ENCODE results near the gene UBE2E1.

UBE2E1 gene

DNA sequence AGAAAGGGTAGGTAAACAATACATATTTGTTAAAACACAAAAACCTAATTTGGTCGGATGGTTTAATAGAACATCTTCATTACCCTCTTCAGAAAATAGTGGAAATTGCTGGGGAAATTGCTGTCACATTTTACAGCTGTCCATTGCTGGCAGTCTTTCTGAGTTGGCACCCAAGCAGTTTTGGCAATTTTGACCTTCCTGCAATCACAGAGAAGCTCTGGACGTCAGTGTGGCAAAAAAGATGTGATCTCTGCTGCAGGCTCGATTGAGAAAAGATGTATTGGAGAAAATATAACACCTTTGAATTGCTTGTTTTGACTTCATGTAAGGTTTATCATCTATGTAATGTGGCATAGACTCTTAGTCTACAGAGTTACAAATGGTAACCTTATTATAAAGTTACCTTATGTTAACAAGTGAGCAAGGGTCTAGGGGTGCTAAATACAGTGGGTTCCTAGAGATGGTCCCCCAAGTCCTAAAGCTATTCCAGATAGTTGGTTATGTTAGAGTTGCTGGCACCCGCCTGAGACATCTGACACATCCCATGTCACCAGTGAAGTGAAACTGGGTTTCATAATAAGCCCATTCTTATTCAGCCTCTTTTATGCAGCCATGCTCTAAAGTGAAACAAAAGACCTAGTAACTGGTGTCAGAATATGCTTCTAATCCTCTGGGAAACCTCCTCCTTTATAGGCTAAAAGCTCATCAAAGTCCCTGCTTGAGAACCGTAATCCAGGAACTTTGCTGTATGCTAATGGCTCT lies 14.0 kb downstream of the UBE2E1 start:
- no peak for FAIRE-seq
- DNase-seq (ENCODE audit: insufficient read length, low spot score) = no peak

DNA sequence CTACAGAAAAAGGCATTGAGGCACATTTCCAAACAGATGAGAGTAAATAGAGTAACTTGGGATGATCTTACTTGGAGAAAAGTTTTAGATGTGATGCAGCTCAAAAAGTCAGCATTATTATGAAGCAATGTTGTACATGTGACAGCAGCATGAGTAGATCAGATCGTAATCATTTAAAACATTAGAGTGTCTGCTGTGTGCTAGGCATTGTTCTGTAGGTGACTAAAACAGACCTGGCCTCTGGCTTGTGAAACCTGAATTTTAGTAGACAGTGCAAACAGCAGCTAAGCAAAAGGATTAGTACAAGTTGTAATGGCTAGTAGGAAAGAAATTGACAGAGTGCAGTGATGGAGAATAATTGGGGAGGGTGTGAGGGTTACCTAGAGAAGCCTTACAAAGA lies 15.1 kb downstream of the UBE2E1 start:
- FAIRE-seq = no peak

DNA sequence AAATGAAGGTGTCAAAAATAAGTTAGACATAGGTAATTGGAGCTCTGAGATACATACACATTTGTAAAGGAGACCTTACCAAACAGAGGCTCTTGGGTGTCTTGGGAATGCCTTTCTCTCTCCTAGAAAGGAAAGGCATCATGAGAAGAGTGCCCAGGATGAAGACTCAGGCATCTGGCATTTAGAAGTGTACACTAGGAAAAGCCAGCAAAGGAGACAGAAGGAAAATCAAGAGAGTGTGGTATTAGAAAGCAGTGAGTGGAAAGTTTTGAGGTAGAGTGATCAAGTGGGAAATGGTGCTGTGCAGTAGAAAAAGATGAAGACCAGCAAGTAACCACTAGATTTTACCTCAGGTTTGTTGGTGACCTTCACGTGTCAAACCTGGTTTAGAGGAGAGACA lies 16.1 kb downstream of the UBE2E1 start:
- DNase-seq (ENCODE audit: insufficient read length, low spot score) = no peak
- FAIRE-seq = no peak

More for the DNA sequence above, 15.1 kb downstream of the UBE2E1 start:
- DNase-seq (ENCODE audit: insufficient read length, low spot score) = no peak

GRCh38 chr3:23822559-23822958 lies 16.8 kb downstream of the UBE2E1 start:
- FAIRE-seq (no peak), DNase-seq (ENCODE audit: insufficient read length, low spot score) (no peak)

- DNase-seq (ENCODE audit: insufficient read length, low spot score) (no peak), FAIRE-seq (no peak)
Measured at GRCh38 chr3:23823620-23824019, 17.9 kb downstream of the UBE2E1 start.

GRCh38 chr3:23824699-23825444 lies 19.1 kb downstream of the UBE2E1 start:
- FAIRE-seq (no peak), DNase-seq (ENCODE audit: insufficient read length, low spot score) (no peak)

DNA sequence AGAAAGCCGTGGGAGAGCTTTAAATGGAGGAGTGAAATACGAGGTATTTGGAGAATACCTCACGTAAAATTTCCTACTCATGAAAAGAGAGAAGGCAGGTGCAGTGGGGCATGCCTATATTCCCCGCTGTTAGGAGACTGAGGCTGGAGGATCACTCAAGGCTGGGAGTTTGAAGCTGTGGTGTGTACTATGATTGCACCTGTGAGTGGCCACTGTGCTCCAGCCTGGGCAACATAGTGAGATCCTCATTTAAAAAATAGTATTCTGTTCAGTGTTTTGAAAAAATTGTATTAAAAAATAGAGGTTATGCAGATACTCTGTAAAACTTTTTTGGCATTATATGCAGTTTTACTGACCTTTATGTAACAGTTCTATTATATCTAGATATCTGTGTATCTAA lies 20.0 kb downstream of the UBE2E1 start:
- no peak for FAIRE-seq
- no peak for DNase-seq (ENCODE audit: insufficient read length, low spot score)

DNA sequence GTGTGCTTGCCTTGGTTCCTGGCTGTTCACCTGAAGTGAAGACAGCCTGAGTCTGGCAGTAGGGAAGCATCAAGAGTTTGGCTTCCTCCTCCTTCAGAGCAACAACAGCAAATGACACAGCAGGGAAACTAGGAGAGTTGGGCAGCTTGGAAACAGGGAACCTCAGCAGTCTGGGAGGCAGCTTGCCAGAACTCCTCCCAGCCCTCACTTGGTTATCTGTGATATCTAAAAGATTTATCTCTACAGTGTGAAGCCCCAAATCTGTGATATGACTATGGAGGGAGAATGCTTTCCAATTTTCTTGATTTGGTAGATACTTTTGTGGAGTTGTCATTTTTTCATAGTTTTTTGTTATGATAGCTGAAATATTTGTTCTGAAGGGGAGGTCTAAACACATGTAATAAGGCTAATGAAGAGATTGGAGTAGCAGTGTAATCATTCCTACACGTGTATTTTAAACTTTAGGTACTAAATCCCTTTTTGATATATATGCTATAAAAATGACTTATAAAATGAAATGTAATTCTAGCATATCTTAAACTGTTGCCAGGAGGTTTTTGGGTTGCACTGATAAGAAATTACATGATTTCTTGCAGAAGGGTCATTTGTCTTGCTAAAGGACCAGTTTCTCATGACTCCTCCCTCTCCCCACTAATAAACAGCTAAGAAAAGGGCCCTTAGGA lies 20.8 kb downstream of the UBE2E1 start:
- FAIRE-seq (no peak), DNase-seq (ENCODE audit: insufficient read length, low spot score) (no peak)

GRCh38 chr3:23829242-23829934 lies 23.6 kb downstream of the UBE2E1 start:
- FAIRE-seq = no peak

GRCh38 chr3:23830869-23831484 lies 25.2 kb downstream of the UBE2E1 start:
- FAIRE-seq (no peak), DNase-seq (ENCODE audit: insufficient read length, low spot score) (no peak)

More at GRCh38 chr3:23829242-23829934, 23.6 kb downstream of the UBE2E1 start:
- DNase-seq (ENCODE audit: insufficient read length, low spot score) = no peak

DNA sequence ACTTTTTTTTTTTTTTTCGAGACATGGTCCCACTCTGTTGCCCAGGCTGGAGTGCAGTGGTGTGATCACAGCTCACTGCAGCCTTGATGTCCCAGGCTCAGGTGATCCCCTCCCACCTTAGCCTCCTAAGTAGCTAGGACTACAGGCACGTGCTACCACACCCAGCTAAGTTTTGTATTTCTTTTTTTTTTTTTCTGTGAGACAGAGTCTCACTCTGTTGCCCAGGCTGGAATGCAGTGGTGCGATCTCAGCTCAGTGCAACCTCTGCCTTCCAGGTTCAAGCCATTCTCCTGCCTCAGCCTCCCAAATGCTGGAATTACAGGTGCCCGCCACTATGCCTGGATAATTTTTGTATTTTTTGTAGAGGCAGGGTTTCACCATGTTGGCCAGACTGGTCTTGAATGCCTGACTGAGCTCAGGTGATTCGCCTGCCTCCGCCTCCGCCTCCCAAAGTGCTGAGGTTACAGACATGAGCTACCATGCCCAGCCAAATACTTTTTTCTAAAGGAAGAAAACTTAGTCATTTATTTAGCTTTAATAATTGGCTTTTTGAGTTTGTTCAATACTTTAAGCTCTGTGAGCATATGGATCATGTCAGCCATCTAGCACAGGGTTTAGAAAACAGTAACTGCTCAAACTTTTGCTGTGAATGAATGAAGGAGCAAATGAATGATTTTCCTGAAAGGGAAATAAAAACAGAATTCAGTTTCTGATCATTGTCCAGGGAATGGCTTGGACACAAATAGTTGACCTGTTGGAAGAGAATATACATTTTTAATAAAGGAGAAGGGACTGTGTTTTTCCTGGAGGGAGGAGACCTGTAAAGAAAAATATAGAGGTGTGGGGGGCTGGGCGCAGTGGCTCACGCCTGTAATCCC lies 26.0 kb downstream of the UBE2E1 start:
- FAIRE-seq (no peak), DNase-seq (ENCODE audit: insufficient read length, low spot score) (no peak)

- FAIRE-seq (no peak), DNase-seq (ENCODE audit: insufficient read length, low spot score) (no peak)
Measured at GRCh38 chr3:23832523-23832922, 26.8 kb downstream of the UBE2E1 start.

GRCh38 chr3:23834082-23834870 lies 28.5 kb downstream of the UBE2E1 start:
- FAIRE-seq = no peak

GRCh38 chr3:23835087-23835486 lies 29.3 kb downstream of the UBE2E1 start:
- DNase-seq (ENCODE audit: insufficient read length, low spot score) (no peak), FAIRE-seq (no peak)

More at GRCh38 chr3:23834082-23834870, 28.5 kb downstream of the UBE2E1 start:
- DNase-seq (ENCODE audit: insufficient read length, low spot score) = no peak

- FAIRE-seq (no peak), DNase-seq (ENCODE audit: insufficient read length, low spot score) (no peak)
Measured at GRCh38 chr3:23835802-23836201, 30.0 kb downstream of the UBE2E1 start.

GRCh38 chr3:23836536-23837230 lies 30.9 kb downstream of the UBE2E1 start:
- FAIRE-seq = no peak
- no peak for DNase-seq (ENCODE audit: insufficient read length, low spot score)

- FAIRE-seq = no peak
Measured at GRCh38 chr3:23837286-23837685, 31.5 kb downstream of the UBE2E1 start.

GRCh38 chr3:23837691-23838090 lies 31.9 kb downstream of the UBE2E1 start:
- DNase-seq (ENCODE audit: insufficient read length, low spot score) = no peak
- no peak for FAIRE-seq

More at GRCh38 chr3:23837286-23837685, 31.5 kb downstream of the UBE2E1 start:
- DNase-seq (ENCODE audit: insufficient read length, low spot score) = no peak

All from HTR-8/SVneo (cell line).